NCI-H1436 (cell line): Measurements from ENCODE around the gene DIS3L2.
"Not testable (repeated sequence)": the region's sequence is repeated elsewhere in the genome, so short reads cannot be mapped to it uniquely, and the experiment has no call there.

Source experiments
- DNase-seq: peaks from one replicate; lab custom pipeline; 2025; lab: John Stamatoyannopoulos, UW

The DIS3L2 gene

GRCh38 chr2:232321156-232321816, 359.8 kb downstream of the DIS3L2 start:
- no peak for DNase-seq

DNA sequence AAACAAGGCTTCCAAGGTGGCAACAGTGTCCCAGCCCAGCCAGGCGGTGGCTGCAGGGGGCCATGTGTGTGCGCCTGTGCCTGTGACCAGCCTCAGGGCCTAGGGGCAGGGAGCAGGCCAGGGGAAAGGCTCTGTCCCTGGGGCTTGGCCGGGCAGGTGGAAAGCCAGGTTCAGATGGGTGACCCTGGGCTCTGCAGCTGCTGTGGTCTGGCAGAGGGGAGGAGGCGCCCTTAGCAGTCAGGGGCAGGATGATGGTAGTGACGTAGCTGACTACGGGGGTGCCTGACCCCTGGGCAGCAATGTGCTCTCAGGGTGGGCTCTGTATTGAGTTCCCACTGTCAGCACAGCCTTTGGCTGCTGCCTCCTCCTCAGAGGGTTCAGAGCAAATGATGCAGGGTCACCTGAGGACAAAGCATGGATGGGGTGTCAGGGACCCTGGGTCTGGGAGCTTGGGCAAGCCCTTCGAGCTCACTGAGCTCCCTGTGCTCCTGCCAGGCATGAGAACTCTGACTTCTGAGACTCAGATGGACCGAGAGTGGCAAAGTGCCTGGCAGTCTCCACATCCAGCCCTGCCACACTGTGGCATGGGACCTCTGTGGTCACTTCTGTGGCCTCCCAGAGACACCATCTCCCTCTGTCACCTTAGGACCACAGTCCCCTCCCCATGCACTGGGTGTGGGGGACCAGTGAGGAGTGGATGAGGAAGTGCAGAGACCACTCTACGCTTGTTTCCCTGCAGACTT, 360.5 kb downstream of the DIS3L2 start:
- DNase-seq = no peak

DNA sequence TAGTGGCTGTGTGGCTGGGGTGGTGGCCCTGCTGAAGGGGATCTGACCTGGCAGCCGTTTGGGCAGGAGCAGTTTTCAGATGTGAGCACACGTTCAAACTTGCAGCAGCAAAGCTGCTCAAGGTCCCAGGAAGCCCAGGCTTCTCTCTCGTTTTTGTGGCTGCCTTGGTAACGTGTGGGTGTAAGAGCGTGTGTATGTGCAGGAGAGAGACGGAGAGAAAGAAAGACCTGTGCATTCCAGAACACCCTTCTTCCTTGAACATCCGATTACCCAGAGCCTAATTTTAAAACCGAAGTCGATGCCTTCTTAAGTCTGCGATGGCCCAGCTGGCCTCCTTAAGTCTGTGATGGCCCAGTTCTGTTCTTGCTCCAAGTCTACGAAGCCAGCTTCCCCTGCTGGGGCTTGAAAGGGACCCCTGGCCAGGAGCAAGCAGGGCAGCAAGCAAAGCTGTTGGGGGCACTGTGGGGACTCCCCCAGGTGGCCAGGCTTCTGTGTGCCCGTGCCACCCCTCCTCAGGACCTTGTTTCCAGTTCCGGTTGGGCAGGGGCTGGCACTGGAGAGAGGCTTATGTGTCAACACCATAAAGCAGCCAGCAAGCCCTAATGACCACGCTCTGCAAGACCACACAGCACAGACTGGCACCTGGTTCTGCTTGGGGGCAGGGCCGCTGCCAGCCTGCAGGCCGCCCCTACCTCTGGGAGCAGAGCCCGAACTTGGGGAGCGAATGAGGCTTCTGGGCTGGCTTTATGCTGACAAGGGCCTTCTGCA, 361.2 kb downstream of the DIS3L2 start:
- DNase-seq = no peak

DNA sequence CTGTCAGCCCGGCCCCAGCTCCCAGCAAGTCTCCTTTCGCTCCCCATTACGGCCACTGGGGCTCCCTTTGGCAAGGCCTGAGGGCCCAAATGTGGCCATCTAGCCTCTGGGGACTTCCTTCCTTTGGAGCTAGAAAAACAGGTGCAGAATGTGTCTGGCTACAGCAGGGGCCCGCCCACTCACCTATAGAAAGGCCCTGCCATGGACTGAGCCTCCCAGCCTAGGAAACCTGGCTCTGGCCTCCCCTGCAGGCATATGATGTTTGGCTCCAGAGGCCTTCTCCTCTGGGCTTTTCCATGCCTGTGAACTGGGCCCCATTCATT, 361.8 kb downstream of the DIS3L2 start:
- no peak for DNase-seq

GRCh38 chr2:232323967-232324366, 362.5 kb downstream of the DIS3L2 start:
- not testable (repeated sequence) for DNase-seq

DNA sequence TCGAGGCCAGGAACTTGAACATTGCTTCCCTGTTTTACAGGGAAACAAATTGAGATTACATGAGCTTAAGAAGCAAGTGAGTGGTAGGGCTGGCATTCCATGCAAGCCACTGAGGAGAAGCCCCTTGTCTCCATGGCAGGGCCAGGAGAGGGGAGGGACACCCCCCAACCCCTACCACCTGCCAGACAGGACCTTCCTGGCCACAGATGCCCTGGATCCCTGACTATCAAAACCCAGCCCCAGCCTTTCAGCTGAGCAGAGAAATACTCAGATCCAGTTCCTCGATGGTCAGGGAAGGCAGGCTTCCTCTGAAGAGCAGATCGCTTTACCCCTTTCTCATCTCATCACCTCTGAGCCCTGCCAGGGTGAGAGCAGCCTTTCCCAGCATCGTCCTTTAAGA, 363.3 kb downstream of the DIS3L2 start:
- no peak for DNase-seq

DNA sequence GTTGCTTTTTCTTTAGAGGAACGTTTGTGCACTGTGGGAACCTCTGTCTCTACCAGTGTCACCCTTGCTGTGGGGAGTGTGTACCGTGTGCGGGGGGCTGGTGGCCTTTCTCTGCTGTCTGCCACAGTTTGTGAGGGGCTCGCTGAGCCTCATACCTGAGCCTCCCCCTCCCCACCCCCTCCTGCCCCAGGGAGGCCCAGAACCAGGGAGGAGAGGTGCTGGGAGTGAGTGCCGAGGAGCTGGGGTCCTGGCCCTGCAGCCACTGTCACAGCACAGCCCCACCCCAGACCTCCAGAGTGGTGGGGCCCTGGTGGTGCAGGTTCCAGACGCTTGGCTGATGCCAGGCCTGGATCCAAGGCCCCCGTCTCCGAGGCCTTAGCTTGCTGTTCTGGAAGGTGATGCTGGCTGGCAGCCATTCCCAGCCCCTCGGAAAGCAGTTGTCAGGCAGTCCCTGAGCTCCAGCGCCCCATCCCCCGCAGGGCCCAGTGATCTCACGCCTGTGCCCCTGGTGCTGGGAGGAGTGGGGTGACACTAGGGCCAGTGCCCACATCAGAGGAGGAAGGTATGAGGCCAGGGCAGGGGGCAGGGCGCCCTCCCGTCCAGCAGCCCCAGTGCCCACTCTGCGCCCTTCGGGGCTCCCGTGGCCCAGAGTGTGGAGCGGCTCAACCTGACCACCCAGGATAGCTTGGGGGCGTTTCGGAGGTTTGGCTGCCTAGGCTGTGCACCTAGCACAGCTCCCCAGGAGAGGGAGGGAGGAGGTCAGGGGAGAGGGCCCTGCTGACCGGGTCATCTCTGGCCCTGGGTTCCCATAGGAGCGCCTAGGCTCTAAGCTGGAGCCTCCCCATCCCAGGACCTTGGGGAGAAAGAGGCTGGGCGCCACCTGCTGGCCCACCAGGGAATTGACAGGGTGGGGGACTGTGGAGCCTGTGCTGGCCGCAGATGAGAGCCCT, 364.1 kb downstream of the DIS3L2 start:
- DNase-seq = no peak

GRCh38 chr2:232326274-232327104, 365.0 kb downstream of the DIS3L2 start:
- not testable (repeated sequence) for DNase-seq

- peak; percentile 15 for DNase-seq
These were observed 365.9 kb downstream of the DIS3L2 start for GRCh38 chr2:232327105-232328031.

DNA sequence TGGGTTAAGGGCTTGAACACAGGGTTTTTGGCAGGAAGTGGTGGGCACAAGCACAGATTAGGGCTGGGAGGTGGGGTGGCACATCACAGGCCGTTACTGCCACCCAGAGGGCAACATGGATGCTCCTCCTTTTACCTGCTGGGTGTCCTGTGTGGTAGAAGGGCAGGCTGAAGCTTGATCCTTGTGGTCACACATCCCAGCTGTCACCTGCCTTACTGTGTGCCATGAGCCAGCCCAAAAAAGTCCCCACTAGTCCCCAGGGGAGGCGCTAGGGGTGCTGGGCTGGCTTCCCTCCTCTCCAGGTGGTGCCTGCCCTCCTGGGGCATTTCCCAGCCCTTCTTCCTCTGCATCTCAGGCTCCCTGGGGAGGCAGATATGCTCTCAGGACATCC, 366.5 kb downstream of the DIS3L2 start:
- no peak for DNase-seq

- no peak for DNase-seq
These were observed 367.3 kb downstream of the DIS3L2 start for GRCh38 chr2:232328516-232329460.

GRCh38 chr2:232329716-232330067, 368.2 kb downstream of the DIS3L2 start:
- DNase-seq = no peak

GRCh38 chr2:232330068-232330999, 368.8 kb downstream of the DIS3L2 start:
- no peak for DNase-seq

DNA sequence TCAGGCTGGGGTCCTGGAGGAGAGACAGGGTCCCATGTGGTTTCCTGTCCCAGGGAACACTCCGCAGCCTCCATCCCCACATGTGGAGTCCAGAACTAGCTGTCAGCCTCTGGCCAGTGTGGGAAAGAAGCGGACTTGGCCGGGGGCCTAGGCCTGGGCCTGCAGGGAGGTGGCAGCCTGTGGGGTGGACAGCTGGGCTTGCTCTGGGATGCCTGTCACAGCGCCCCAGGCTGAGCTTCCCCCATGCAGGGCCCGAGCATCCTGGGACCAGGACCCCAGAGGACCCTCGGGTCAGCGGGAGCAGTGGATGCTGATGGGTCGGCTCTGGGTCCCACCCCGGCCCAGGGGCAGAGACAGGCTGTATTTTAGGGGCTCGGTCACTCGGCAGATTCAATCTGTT, 369.5 kb downstream of the DIS3L2 start:
- not testable (repeated sequence) for DNase-seq

DNA sequence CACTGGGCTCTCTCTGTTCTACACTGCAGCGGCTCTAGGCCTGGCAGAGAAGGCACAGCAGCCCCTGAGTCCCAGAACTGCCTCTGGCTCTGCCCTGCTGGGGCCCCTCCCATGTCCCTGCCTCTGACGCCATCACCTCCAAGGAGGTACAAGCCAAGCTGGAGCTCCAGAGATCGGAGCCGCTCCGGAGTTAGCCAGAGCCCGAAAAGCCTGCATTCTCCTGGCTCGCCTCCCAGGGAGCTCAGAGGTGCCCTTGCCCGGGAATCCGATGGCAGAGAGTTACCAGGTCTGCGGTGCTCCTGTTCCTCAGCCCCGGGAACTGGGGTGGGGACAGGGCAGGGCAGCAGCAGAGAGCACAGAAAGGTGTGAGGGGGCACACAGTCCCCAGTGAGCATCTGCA, 370.1 kb downstream of the DIS3L2 start:
- not testable (repeated sequence) for DNase-seq

- not testable (repeated sequence) for DNase-seq
These were observed 370.9 kb downstream of the DIS3L2 start for GRCh38 chr2:232332244-232332939.

DNA sequence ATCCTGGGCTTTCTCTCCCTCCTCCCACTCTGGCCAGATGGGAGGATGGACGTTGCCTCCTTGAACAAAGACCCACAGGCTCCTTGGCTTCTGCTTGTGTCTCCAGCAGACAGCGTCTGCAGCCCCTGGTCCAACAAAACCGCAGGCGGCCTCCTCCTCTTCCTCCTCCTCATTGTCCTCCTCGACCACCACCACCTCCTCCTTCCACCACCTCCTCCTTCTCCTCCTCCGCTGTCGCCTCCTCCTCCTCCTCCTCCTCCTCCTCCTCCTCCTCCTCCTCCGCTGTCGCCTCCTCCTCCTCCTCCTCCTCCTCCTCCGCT, 371.4 kb downstream of the DIS3L2 start:
- DNase-seq = no peak
